ENCODE measurements around the gene ADISSP. TPM values are rescaled to one million over a fixed set of nuclear protein-coding genes. Genes with fewer than 3 reads are reported as not detected.
"Not testable (repeated sequence)": the region's sequence is repeated elsewhere in the genome, so short reads cannot be mapped to it uniquely, and the experiment has no call there.

ADISSP gene
- total and polyA plus RNA-seq, 2 donors, result 21.4 to 23.6 TPM

DNA sequence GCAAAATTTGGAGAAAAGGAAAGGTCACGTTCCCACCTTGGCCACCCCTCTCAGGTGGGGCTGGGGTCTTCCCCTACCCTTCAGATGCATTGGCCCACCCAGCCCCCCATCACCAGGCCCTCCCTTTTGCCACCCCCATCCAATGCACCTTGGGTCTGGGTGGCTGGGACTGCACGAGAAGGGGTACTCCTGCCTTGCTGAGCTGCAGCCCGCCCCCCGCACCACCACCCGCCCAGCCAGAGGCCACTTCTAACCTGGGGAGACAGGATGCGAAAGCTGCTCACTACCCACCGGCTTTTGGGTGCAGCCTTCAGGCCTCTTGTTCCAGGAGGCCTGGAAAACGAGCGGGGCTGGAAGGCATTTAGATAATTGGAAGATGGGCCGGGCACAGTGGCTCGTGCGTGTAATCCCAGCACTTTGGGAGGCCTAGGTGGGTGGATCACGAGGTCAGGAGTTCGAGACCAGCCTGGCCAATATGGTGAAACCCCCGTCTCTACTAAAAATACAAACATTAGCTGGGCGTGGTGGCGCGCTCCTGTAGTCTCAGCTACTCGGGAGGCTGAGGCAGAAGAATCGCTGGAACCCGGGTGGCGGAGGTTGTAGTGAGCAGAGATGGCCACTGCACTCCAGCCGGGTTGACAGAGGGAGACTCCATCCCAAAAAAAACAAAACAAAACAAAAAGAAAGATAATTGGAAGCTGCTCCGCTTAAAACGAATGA is 27.3 kb upstream of the ADISSP start:
- peak overlapping the region; percentile 59 to 83 for H3K4me3 ChIP-seq (ENCODE audit: low read length in 2 of 2)
- H3K27me3 ChIP-seq (ENCODE audit: control insufficient read depth in 2 of 2, insufficient read depth in 1 of 2, low read length in 1 of 2), result no peaks in the 10 kb centered on the region
- H3K4me1 ChIP-seq (ENCODE audit: control insufficient read depth in 2 of 2, insufficient read depth in 2 of 2, low read length in 2 of 2), result peaks cover 34 to 42% of the 10 kb centered on the region in 2 donors
- WGBS, result 94% methylated on average over 25 of the region's 25 CpGs
- peaks cover 3 to 10% of the 10 kb centered on the region in 2 donors for H3K36me3 ChIP-seq (ENCODE audit: control insufficient read depth in 2 of 2, insufficient read depth in 2 of 2, low read length in 1 of 2)
- no peaks in the 10 kb centered on the region for H3K9me3 ChIP-seq (ENCODE audit: control insufficient read depth in 2 of 2, insufficient read depth in 1 of 2, low read length in 1 of 2)
- DNase-seq (ENCODE audit: low read depth in 6 of 9, low spot score in 9 of 9), result no peak
- no peak overlapping the region for H3K27ac ChIP-seq (ENCODE audit: low read depth in 1 of 2, low read length in 1 of 2)

DNA sequence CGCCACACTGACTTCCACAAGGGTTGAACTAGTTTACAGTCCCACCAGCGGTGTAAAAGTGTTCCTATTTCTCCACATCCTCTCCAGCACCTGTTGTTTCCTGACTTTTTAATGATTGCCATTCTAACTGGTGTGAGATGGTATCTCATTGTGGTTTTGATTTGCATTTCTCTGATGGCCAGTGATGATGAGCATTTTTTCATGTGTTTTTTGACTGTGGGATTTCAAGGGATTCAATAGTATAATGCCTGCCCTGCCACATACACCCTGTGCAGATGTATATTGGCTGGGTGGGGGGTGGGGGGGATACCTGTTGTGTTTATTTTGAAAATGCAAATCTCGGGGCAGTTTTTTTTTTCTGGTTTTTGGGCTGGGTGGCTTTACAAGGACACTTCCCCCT is 26.6 kb upstream of the ADISSP start:
- peaks cover 27 to 35% of the 10 kb centered on the region in 2 donors for H3K4me1 ChIP-seq (ENCODE audit: control insufficient read depth in 2 of 2, insufficient read depth in 2 of 2, low read length in 2 of 2)
- 98% methylated on average over 1 of the region's 3 CpGs for WGBS
- not testable (repeated sequence) for H3K27me3 ChIP-seq (ENCODE audit: control insufficient read depth in 2 of 2, insufficient read depth in 1 of 2, low read length in 1 of 2); H3K27ac ChIP-seq (ENCODE audit: low read depth in 1 of 2, low read length in 1 of 2); H3K36me3 ChIP-seq (ENCODE audit: control insufficient read depth in 2 of 2, insufficient read depth in 2 of 2, low read length in 1 of 2); H3K4me3 ChIP-seq (ENCODE audit: low read length in 2 of 2); DNase-seq (ENCODE audit: low read depth in 6 of 9, low spot score in 9 of 9); H3K9me3 ChIP-seq (ENCODE audit: control insufficient read depth in 2 of 2, insufficient read depth in 1 of 2, low read length in 1 of 2)

DNA sequence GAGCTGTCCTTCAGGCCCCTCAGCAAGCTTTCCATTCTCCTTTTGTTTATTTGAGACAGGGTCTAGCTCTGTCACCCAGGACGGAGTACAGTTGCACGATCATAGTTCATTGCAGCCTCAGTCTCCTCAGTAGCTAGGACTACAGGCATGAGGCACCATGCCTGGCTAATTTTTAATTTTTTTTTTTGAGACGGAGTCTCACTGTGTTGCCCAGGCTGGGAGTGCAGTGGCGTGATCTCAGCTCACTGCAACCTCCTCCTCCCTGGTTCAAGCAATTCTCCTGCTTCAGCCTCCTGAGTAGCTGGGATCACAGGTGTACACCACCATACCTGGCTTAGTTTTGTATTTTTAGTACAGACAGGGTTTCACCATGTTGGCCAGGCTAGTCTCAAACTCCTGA is 21.6 kb upstream of the ADISSP start:
- not testable (repeated sequence) for H3K4me1 ChIP-seq (ENCODE audit: control insufficient read depth in 2 of 2, insufficient read depth in 2 of 2, low read length in 2 of 2); H3K36me3 ChIP-seq (ENCODE audit: control insufficient read depth in 2 of 2, insufficient read depth in 2 of 2, low read length in 1 of 2); H3K9me3 ChIP-seq (ENCODE audit: control insufficient read depth in 2 of 2, insufficient read depth in 1 of 2, low read length in 1 of 2); DNase-seq (ENCODE audit: low read depth in 6 of 9, low spot score in 9 of 9); H3K27me3 ChIP-seq (ENCODE audit: control insufficient read depth in 2 of 2, insufficient read depth in 1 of 2, low read length in 1 of 2); H3K27ac ChIP-seq (ENCODE audit: low read depth in 1 of 2, low read length in 1 of 2); H3K4me3 ChIP-seq (ENCODE audit: low read length in 2 of 2)
- over 99% methylated on average over 4 of the region's 4 CpGs for WGBS

DNA sequence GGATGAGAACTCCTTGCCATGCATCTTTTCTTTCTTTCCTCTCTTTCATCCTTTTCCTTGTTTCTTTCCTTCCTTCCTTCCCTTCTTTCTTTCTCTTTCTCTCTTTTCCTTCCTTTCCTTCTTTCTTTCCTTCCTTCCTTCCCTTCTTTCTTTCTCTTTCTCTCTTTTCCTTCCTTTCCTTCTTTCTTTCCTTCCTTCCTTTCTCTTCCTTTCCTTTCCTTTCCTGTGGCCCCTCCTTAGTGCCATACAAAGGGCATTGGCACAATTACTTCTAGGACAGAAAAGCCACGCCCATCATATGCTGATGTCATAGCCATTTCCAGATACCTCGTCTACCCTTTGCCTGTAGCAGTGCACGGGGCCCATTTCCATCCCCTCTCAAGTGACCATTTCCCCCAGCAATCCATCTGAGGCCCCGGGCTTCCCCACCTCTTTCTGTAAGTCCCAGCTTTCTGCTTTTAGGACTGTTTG is 21.2 kb upstream of the ADISSP start:
- no peak overlapping the region for H3K4me3 ChIP-seq (ENCODE audit: low read length in 2 of 2)
- no peaks in the 10 kb centered on the region for H3K9me3 ChIP-seq (ENCODE audit: control insufficient read depth in 2 of 2, insufficient read depth in 1 of 2, low read length in 1 of 2)

DNA sequence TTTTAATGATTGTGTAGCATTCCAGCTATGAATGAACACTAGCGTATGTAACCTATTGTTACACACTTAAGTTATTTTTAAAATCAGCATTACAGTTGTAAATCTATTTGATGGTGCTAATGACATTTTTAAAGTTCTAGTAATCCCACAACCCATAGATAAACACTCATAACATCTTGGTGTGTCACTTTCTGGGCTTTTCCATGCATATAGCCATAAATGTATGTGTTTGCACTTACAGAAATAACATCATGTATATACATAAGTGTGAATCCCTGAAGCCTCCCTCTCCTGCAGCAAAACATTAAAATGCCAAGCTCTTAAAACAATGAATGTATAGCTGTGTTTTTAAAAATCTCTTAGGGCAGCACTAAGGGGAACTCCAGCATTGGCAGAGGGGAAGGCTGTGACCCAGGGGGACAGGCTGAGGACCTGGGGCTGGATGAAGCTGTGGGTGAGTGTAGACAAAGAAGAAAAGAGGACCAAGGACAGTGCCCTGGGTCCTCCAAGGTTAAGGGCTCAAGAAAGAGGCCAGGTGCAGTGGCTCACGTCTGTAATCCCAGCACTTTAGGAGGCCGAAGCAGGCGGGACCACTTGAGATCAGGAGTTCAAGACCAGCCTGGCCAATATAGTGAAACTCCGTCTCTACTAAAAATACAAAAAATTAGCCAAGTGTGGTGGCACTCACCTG is 19.9 kb upstream of the ADISSP start:
- Histone ChIP-seq H3K4me1 (ENCODE audit: control insufficient read depth in 2 of 2, insufficient read depth in 2 of 2, low read length in 2 of 2) (peaks cover 7 to 8% of the 10 kb centered on the region in 2 donors), H3K27me3 (ENCODE audit: control insufficient read depth in 2 of 2, insufficient read depth in 1 of 2, low read length in 1 of 2) (no peaks in the 10 kb centered on the region), H3K4me3 (ENCODE audit: low read length in 2 of 2) (peak overlapping the region; percentile 63 to 82), H3K36me3 (ENCODE audit: control insufficient read depth in 2 of 2, insufficient read depth in 2 of 2, low read length in 1 of 2) (peaks cover 0 to 6% of the 10 kb centered on the region in 2 donors), H3K27ac (ENCODE audit: low read depth in 1 of 2, low read length in 1 of 2) (no peak overlapping the region), H3K9me3 (ENCODE audit: control insufficient read depth in 2 of 2, insufficient read depth in 1 of 2, low read length in 1 of 2) (no peaks in the 10 kb centered on the region)
- WGBS, result 90% methylated on average over 5 of the region's 5 CpGs
- no peak for DNase-seq (ENCODE audit: low read depth in 6 of 9, low spot score in 9 of 9)

More for the DNA sequence above, 21.2 kb upstream of the ADISSP start:
- H3K36me3 ChIP-seq (ENCODE audit: control insufficient read depth in 2 of 2, insufficient read depth in 2 of 2, low read length in 1 of 2), result peaks cover 0 to 6% of the 10 kb centered on the region in 2 donors
- WGBS, result 90% methylated on average over 4 of the region's 4 CpGs
- no peak overlapping the region for H3K27ac ChIP-seq (ENCODE audit: low read depth in 1 of 2, low read length in 1 of 2)
- DNase-seq (ENCODE audit: low read depth in 6 of 9, low spot score in 9 of 9), result no peak
- peaks cover 7 to 8% of the 10 kb centered on the region in 2 donors for H3K4me1 ChIP-seq (ENCODE audit: control insufficient read depth in 2 of 2, insufficient read depth in 2 of 2, low read length in 2 of 2)
- H3K27me3 ChIP-seq (ENCODE audit: control insufficient read depth in 2 of 2, insufficient read depth in 1 of 2, low read length in 1 of 2), result no peaks in the 10 kb centered on the region

DNA sequence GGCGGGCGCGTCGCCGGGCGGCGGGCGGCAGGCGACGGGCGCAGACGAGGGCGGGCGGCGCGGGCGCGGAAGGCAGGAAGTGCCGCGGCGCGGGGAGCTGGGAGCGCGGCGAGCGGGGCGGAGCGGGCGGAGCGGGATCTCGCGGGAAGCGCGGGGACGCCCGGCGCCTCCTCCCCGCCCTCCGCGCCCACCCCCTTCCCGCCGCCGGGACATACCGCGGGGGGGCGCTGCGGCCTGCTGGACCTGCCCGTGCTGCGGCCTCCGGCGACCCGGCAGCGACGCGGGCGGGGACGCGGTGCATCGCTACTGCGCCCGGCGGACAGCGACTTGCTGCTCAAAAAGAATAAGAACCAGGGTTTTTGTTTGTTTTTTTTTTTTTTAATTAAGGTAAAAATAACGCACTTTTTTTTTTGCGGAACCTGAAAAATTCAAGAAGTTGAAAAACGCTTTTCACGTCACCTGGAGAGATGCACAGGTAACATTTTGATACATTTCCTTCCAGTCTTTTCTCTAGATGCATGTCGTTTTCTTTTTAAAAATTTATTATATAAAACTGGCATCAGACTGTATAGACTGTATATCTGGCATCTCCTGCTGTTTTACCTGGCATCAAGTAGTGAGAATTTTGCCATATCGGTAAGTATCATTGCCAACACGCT is 19.2 kb upstream of the ADISSP start, which contains the start of gene CENPB:
Gene CENPB, minus strand, starts transcription at position 76 of the 659 bp plus-strand sequence. CDS start 257 bp downstream, outside the sequence.
- 3% methylated on average over 70 of the region's 70 CpGs for WGBS
- DNase-seq (ENCODE audit: low read depth in 6 of 9, low spot score in 9 of 9), result peak in 8 of 9 donors; percentile 33 to 92 (median 77)
- no peaks in the 10 kb centered on the region for H3K27me3 ChIP-seq (ENCODE audit: control insufficient read depth in 2 of 2, insufficient read depth in 1 of 2, low read length in 1 of 2)
- H3K9me3 ChIP-seq (ENCODE audit: control insufficient read depth in 2 of 2, insufficient read depth in 1 of 2, low read length in 1 of 2), result no peaks in the 10 kb centered on the region
- peaks cover 7 to 8% of the 10 kb centered on the region in 2 donors for H3K4me1 ChIP-seq (ENCODE audit: control insufficient read depth in 2 of 2, insufficient read depth in 2 of 2, low read length in 2 of 2)
- peaks cover 0 to 6% of the 10 kb centered on the region in 2 donors for H3K36me3 ChIP-seq (ENCODE audit: control insufficient read depth in 2 of 2, insufficient read depth in 2 of 2, low read length in 1 of 2)
- peak within 1 kb of the TSS in 1 of 2 donors; percentile 70 for H3K27ac ChIP-seq (ENCODE audit: low read depth in 1 of 2, low read length in 1 of 2)
- peak within 1 kb of the TSS; percentile 63 to 82 for H3K4me3 ChIP-seq (ENCODE audit: low read length in 2 of 2)

DNA sequence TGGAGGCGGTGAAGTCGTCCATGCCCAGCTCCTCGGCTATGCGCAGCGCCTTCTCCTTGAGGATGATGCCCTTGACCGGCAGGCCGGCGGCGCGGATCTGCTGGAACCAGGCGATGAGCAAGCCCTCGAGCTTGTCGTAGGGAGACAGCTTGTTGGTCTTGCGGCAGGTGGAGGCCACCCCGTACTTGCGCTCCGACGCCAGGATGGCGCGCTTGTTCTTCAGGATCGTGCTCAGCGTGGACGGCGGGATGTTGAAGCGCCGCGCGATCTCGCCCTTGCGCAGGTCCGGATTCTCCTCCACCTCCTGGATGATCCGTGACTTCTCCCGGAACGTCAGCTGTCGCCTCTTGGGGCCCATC is 18.6 kb upstream of the ADISSP start:
- Histone ChIP-seq H3K27me3 (ENCODE audit: control insufficient read depth in 2 of 2, insufficient read depth in 1 of 2, low read length in 1 of 2) (peaks cover under 1 to 5% of the 10 kb centered on the region in 2 donors), H3K4me1 (ENCODE audit: control insufficient read depth in 2 of 2, insufficient read depth in 2 of 2, low read length in 2 of 2) (peaks cover 11 to 12% of the 10 kb centered on the region in 2 donors), H3K27ac (ENCODE audit: low read depth in 1 of 2, low read length in 1 of 2) (peak overlapping the region in 1 of 2 donors; percentile 70), H3K9me3 (ENCODE audit: control insufficient read depth in 2 of 2, insufficient read depth in 1 of 2, low read length in 1 of 2) (no peaks in the 10 kb centered on the region), H3K36me3 (ENCODE audit: control insufficient read depth in 2 of 2, insufficient read depth in 2 of 2, low read length in 1 of 2) (peaks cover 0 to 6% of the 10 kb centered on the region in 2 donors), H3K4me3 (ENCODE audit: low read length in 2 of 2) (peak overlapping the region; percentile 34 to 82)
- DNase-seq (ENCODE audit: low read depth in 6 of 9, low spot score in 9 of 9), result peak in 2 of 9 donors; percentile 48 to 63
- 7% methylated on average over 35 of the region's 35 CpGs for WGBS

DNA sequence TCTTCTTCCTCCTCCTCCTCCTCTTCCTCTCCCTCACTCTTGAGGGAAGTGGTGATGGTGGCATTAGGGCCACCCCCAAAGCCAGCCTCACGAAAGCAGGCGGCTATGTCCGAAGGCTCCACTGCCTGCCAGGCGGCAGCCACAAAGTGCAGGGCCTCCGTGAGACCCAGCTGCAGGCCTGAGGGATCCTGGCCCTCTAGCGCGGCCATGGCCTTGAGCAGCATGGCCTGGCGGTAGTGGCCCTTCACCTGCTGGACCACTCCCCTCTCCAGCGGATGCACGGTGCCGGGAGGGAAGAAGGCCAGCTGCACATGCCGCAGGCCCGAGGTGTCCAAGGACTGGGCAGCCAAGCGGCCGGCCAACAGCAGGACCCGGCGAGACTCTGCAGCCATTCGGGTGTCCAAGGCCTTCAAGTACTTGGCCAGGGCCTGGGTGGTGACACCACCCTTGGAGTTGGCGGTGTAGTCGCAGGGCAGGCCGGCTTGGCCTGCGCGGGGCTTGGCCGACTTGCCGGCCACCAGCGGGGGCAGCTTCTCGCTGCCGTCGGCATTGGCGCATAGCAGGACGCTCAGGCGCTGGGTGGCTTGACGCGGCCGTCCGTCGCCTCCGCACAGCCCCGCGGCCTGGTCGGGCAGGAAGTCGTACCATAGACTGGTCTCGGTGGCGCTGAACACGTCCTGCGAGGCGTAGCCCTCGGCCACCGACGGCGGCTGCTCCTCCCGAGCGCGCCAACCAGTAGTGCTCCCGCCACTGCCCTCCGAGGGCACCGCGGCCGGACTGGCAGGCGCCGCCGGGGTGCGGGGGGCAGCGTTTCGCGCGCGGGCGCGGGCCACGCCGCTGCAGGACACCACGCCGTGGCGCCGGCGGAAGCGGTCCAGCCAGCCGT is 17.9 kb upstream of the ADISSP start:
- Histone ChIP-seq H3K36me3 (ENCODE audit: control insufficient read depth in 2 of 2, insufficient read depth in 2 of 2, low read length in 1 of 2) (peaks cover 0 to 6% of the 10 kb centered on the region in 2 donors), H3K27ac (ENCODE audit: low read depth in 1 of 2, low read length in 1 of 2) (no peak overlapping the region), H3K4me1 (ENCODE audit: control insufficient read depth in 2 of 2, insufficient read depth in 2 of 2, low read length in 2 of 2) (peaks cover 14 to 16% of the 10 kb centered on the region in 2 donors), H3K4me3 (ENCODE audit: low read length in 2 of 2) (peak overlapping the region; percentile 34 to 82), H3K27me3 (ENCODE audit: control insufficient read depth in 2 of 2, insufficient read depth in 1 of 2, low read length in 1 of 2) (peaks cover 6 to 12% of the 10 kb centered on the region in 2 donors), H3K9me3 (ENCODE audit: control insufficient read depth in 2 of 2, insufficient read depth in 1 of 2, low read length in 1 of 2) (no peaks in the 10 kb centered on the region)
- DNase-seq (ENCODE audit: low read depth in 6 of 9, low spot score in 9 of 9), result no peak
- WGBS, result 80% methylated on average over 79 of the region's 79 CpGs
